Caco-2 (cell line): ENCODE data around the gene FRMD3. TPM values are rescaled to one million over a fixed set of nuclear protein-coding genes. Genes with fewer than 3 reads are reported as not detected.

Experiments used
- BruUV-seq: library from RNA; stranded (reverse); fragments of 400-500 nt; replicated peaks from 2 replicates; lab custom pipeline; 2021; lab: Mats Ljungman, UMichigan
- CTCF ChIA-PET: fragments of 300-600 bp; sonication (Branson Sonifier 250); formaldehyde crosslinking; loops from one replicate; lab custom pipeline; 2022; ENCODE audit warnings: antibody characterized with exemption; lab: Charles Lee
- POLR2A ChIA-PET: fragments of 300-600 bp; sonication (Branson Sonifier 250); formaldehyde crosslinking; loops from one replicate; lab custom pipeline; 2022; ENCODE audit warnings: antibody characterized with exemption; lab: Charles Lee
- DNase-seq, 2 experiments: peaks; one replicate each; pipeline versions ENCODE4 v3.0.0 to v3.0.0-alpha.2; 2020 to 2022
- H3K27me3 ChIP-seq: replicated peaks from 2 replicates; pipeline ENCODE4 v1.6.0; 2011; ENCODE audit warnings: low read length; ENCODE audit not compliant: control insufficient read depth, insufficient read depth
- H3K36me3 ChIP-seq: 2 replicates; pipeline ENCODE4 v1.5.1; 2011; ENCODE audit warnings: low read length; ENCODE audit not compliant: control insufficient read depth, insufficient read depth
- H3K4me1 ChIP-seq: fragments of 250-450 bp; sonication (Bioruptor Pico); 2 replicates; pipeline ENCODE4 v1.5.1; 2020; ENCODE audit warnings: mild to moderate bottlenecking
- H3K4me3 ChIP-seq: 2 replicates; pipeline ENCODE4 v1.5.1; 2011; ENCODE audit warnings: low read depth, mild to moderate bottlenecking, control low read depth, low read length
- H3K9me3 ChIP-seq: fragments of 250-450 bp; sonication (Bioruptor Pico); 2 replicates; pipeline ENCODE4 v1.5.1; 2020; ENCODE audit warnings: mild to moderate bottlenecking, moderate library complexity
- H3K27ac Mint-ChIP-seq: one replicate; pipeline ENCODE4 v1.8.0; 2022; ENCODE audit warnings: mixed read lengths; ENCODE audit not compliant: unreplicated experiment
- H3K27me3 Mint-ChIP-seq: one replicate; pipeline ENCODE4 v1.8.0; 2022; ENCODE audit warnings: mixed read lengths; ENCODE audit not compliant: insufficient read depth, unreplicated experiment
- H3K36me3 Mint-ChIP-seq: one replicate; pipeline ENCODE4 v1.8.0; 2022; ENCODE audit warnings: mild to moderate bottlenecking, mixed read lengths; ENCODE audit not compliant: insufficient read depth, unreplicated experiment
- H3K4me1 Mint-ChIP-seq: one replicate; pipeline ENCODE4 v1.8.0; 2022; ENCODE audit warnings: low read depth, mixed read lengths; ENCODE audit not compliant: unreplicated experiment
- H3K4me3 Mint-ChIP-seq: one replicate; pipeline ENCODE4 v1.8.0; 2022; ENCODE audit warnings: mild to moderate bottlenecking, moderate library complexity, mixed read lengths; ENCODE audit not compliant: unreplicated experiment
- H3K9me3 Mint-ChIP-seq: one replicate; pipeline ENCODE4 v1.8.0; 2022; ENCODE audit warnings: mixed read lengths; ENCODE audit not compliant: unreplicated experiment
- CTCF ChIP-seq, 2 experiments: fragments of 200-600 bp in 1 of 2; IDR thresholded peaks; 1 replicate in 1 of 2; 2 replicates in 1 of 2; pipeline versions ENCODE4 v1.5.1 to v1.8.0; 2011 to 2022; ENCODE audit warnings: antibody characterized with exemption in 1 of 2, control low read depth in 1 of 2, inconsistent platforms in 1 of 2, low read depth in 1 of 2, low read length in 1 of 2, mild to moderate bottlenecking in 1 of 2, moderate library complexity in 1 of 2; ENCODE audit not compliant: insufficient read depth in 1 of 2, severe bottlenecking in 1 of 2, unreplicated experiment in 1 of 2
- intact Hi-C: fragments of 100-400 bp; cut with micrococcal nuclease; formaldehyde crosslinking; loops from one replicate; pipeline ENCODE4 v1.10.0; 2022; ENCODE audit not compliant: unreplicated experiment
- total RNA-seq: library from RNA; stranded (reverse); gene quantifications from 2 replicates; pipeline ENCODE4 v1.2.3, GENCODE V29; 2022

Gene FRMD3
- total RNA-seq, 1 experiment from 2014 or later = not detected

- no peak overlapping the region for H3K4me3 ChIP-seq
- H3K9me3 ChIP-seq = no peaks in the 10 kb centered on the region
- CTCF ChIA-PET = no interaction called here
- Mint-ChIP-seq H3K9me3 (no peaks in the 10 kb centered on the region), H3K27ac (no peak overlapping the region), H3K4me3 (no peak overlapping the region), H3K4me1 (no peaks in the 10 kb centered on the region), H3K27me3 (peaks cover 4% of the 10 kb centered on the region), H3K36me3 (no peaks in the 10 kb centered on the region)
- POLR2A ChIA-PET = no interaction called here
- no peaks in the 10 kb centered on the region for H3K4me1 ChIP-seq
- H3K27me3 ChIP-seq = no peaks in the 10 kb centered on the region
- intact Hi-C loops = no loop called here
- DNase-seq = no peak
- TF ChIP-seq CTCF (IDR thresholded peaks at IDR 0.05; ENCODE audit: insufficient read depth in 1 of 2, low read depth in 1 of 2, low read length in 1 of 2, severe bottlenecking in 1 of 2, unreplicated experiment in 1 of 2) = no peak
- H3K36me3 ChIP-seq = no peaks in the 10 kb centered on the region
- BruUV-seq = no TSS peak
Measured at GRCh38 chr9:83533296-83533695, 4.9 kb downstream of the FRMD3 start.

- ChIA-PET CTCF (no interaction called here), POLR2A (no interaction called here)
- Histone ChIP-seq H3K4me1 (no peaks in the 10 kb centered on the region), H3K36me3 (no peaks in the 10 kb centered on the region), H3K27me3 (no peaks in the 10 kb centered on the region), H3K9me3 (no peaks in the 10 kb centered on the region), H3K4me3 (no peak overlapping the region)
- Mint-ChIP-seq H3K27ac (no peak overlapping the region), H3K27me3 (peaks cover 8% of the 10 kb centered on the region), H3K4me1 (no peaks in the 10 kb centered on the region), H3K4me3 (no peak overlapping the region), H3K9me3 (no peaks in the 10 kb centered on the region), H3K36me3 (no peaks in the 10 kb centered on the region)
- no peak for DNase-seq
- no peak for TF ChIP-seq CTCF (IDR thresholded peaks at IDR 0.05; ENCODE audit: insufficient read depth in 1 of 2, low read depth in 1 of 2, low read length in 1 of 2, severe bottlenecking in 1 of 2, unreplicated experiment in 1 of 2)
- no TSS peak for BruUV-seq
- intact Hi-C loops = no loop called here
Measured at GRCh38 chr9:83526901-83527300, 11.3 kb downstream of the FRMD3 start.

- Mint-ChIP-seq H3K9me3 (no peaks in the 10 kb centered on the region), H3K4me3 (no peak overlapping the region), H3K4me1 (no peaks in the 10 kb centered on the region), H3K27ac (no peak overlapping the region), H3K27me3 (peaks cover 8% of the 10 kb centered on the region), H3K36me3 (no peaks in the 10 kb centered on the region)
- ChIA-PET CTCF (no interaction called here), POLR2A (no interaction called here)
- no peak for TF ChIP-seq CTCF (IDR thresholded peaks at IDR 0.05; ENCODE audit: insufficient read depth in 1 of 2, low read depth in 1 of 2, low read length in 1 of 2, severe bottlenecking in 1 of 2, unreplicated experiment in 1 of 2)
- BruUV-seq = no TSS peak
- H3K4me3 ChIP-seq = no peak overlapping the region
- no peaks in the 10 kb centered on the region for H3K9me3 ChIP-seq
- H3K27me3 ChIP-seq = no peaks in the 10 kb centered on the region
- no peaks in the 10 kb centered on the region for H3K36me3 ChIP-seq
- DNase-seq = no peak
- intact Hi-C loops = no loop called here
- H3K4me1 ChIP-seq = no peaks in the 10 kb centered on the region
Measured at GRCh38 chr9:83526211-83526610, 12.0 kb downstream of the FRMD3 start.
